HG03571 (cell line): ENCODE results near the gene CNOT6L.

Experiments
- ATAC-seq: cut with Tn5 transposase; IDR thresholded peaks from one replicate; pipeline ENCODE4 v1.9.1; 2021; ENCODE audit not compliant: unreplicated experiment

CNOT6L gene

DNA sequence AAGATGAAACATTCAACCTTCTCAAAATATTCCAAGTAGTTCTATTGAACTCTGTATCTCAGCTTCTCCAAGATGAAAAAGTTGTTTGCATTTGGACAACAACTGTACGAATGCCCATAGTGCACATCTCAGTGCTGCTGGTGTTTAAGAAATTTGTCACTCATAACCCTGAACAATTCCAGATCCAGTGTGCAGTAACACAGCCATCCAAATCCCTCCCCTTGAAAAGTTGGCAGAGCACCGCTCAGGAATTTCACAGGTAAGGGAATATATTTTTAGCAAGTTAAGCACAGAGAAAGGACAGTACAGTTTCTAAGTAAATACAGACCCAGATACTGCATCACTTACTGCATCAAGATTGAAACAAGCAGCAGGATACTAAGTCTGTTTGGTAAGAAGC lies 104.7 kb downstream of the CNOT6L start:
- ATAC-seq = no peak

DNA sequence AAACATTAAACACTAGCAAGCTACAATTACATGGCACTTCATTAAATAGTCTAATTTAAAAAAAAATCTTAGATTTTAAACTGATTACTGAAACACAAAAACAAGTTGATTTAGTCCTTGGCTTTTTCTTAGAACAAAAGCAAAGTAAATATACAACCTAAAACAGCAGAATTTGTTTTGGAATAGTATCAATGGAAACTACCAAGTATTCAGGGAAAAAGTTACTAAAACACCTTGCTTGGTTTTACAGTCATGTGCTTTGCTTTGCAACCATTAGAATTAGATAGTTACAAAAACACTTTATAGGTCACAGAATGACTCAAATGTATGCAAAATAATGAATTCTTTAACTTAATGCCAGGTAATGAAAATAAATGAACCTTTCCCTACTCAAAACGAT lies 105.3 kb downstream of the CNOT6L start:
- ATAC-seq = no peak

DNA sequence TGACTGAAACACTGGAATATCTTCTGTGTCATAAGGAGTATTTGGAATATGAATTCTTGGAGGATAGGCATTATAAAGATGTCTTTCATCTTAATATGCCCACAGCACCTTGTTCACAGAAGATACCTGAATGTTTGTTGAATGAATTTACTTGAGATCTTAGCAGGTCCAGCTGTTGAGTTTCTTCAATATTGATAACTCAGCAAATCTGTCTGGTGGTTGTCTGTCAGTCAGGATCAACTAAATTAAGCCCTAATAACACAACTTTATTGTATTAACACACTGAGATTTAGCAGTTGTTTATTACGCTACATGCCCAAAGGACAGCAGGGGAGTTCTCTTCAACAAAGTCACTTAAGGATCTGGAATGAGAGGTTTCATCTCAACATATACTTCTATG lies 106.5 kb downstream of the CNOT6L start:
- ATAC-seq = no peak

DNA sequence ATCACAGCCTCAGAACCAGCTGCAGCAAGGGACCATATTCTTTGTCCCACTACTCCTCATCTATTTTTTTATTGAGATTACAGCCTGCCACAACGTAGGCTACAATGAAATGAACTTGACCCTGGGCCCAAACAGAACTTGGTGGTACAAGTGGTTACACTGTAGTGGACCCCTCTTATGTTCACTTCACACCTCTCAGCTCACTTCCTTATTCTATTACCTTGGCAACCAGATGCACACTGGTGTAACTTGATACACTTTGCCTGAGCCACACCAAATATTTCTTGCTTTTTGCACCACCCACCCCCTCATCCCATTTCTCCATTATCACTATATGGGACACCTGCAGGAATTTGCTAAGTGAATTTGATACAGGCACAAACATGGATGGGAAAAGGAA lies 107.7 kb downstream of the CNOT6L start:
- ATAC-seq = no peak

DNA sequence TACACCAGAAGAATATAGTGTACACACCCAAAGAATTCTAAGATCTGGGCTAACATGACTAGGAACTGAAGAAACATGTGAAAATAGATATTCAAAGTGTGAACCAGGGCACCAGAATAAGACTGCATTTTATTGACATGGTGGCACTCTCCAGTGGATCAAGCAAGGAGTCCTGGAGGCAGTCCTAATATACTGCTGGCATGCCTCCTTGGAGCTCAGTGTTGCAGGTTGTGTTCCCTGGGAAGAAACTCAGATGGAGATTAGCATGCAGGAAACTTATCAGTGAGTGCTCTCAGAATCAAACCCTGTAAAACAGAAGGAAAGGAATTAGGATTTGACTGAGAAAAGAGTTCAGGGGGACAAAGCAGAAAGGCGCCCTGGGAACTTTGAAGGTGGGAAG lies 108.5 kb downstream of the CNOT6L start:
- no peak for ATAC-seq

DNA sequence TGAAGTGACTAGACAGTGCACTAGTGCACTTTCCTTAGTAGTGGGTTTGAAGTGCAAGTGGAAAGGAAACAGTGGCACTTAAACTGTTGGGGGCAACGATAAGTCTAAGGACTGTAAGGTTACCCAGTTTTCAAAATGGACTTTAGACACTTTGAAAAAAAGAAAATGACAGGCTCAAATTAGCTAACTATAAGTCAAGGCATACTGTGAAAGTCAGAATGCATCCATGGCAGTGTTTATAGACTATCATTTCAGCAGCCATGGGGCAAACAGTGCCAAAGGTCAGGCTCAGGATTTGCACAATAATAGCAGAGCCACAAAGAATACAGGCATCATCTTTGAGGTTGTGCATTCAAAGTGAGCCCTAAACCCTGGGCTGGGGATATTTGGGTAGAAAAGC lies 109.1 kb downstream of the CNOT6L start:
- ATAC-seq = no peak

DNA sequence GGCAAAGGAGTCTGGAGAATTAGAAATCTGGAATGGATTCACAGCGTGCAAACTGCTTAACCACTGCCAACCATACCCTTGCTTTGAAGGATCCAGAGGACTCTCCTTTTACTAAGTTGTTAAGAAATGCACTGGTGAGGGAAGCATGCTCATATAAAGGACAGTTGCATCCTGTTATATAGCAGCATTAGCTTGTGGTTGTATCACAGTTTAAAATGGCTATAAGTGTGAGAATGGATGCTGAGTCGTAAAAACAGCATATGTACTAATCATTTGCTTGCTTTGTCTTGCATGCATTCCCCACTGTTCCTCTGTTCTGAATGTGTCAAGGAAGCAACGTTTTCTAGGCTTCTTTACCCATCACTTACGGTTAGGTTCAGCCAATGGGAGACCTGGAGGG lies 112.5 kb downstream of the CNOT6L start:
- no peak for ATAC-seq

DNA sequence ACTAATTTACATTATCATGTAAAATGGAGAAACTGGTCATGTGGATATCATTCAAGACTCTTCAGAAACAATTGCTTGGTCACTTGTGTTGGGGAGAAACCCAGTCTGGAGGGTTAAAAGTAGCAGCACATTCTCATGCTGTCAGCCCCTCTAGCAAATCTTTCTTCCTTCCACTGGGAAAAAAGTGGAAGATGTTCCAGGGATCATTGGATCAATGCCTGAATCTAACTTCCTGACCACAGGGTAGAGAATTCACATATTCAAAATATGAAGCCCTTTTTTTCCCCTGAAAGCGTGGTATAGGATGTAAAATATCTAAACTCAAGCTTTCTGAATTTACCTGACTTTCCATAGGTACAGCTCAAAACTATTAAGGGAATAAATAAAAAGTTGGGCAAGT lies 115.5 kb downstream of the CNOT6L start:
- ATAC-seq = no peak

DNA sequence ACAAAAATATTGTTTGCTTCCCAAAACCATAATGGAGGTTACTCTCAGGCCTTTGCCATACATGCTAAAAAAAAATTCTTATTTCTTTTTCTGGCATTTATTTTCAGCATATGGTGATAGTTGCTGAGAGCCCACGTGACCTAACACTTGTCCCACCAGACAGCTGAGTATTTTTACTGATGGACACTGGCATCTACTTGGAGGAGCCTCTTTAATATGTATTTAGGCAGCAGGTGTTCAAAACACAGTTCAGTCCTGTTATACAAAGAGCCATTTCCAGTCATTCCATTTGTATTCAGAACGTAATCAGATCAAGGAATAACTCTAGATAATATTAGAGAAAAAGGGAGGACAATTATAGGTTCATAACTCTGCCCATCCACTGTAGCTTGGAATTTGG lies 118.0 kb downstream of the CNOT6L start:
- ATAC-seq = no peak

DNA sequence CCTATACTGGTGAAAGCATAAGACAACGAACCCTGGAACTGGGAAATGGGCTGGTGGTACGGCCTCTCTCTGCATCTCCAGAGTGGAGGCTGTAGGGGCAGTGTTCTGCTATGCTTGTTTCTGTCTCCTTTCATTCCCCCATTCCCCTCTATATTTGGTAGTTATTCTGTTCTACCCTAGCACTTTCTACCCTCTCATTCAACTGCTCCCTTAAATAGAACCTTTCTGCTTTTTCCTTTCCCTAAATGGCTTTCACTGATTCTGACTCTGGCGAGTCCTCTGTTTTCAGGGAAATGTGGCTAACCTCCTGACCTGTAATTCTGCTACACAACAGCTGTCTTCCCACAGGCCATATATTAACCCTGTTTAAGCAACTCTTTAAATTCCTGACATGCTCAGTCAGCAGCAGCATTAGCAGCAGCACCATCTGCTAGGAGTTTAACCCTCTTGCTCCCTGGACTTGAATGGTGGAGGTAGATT lies 119.4 kb downstream of the CNOT6L start:
- no peak for ATAC-seq

DNA sequence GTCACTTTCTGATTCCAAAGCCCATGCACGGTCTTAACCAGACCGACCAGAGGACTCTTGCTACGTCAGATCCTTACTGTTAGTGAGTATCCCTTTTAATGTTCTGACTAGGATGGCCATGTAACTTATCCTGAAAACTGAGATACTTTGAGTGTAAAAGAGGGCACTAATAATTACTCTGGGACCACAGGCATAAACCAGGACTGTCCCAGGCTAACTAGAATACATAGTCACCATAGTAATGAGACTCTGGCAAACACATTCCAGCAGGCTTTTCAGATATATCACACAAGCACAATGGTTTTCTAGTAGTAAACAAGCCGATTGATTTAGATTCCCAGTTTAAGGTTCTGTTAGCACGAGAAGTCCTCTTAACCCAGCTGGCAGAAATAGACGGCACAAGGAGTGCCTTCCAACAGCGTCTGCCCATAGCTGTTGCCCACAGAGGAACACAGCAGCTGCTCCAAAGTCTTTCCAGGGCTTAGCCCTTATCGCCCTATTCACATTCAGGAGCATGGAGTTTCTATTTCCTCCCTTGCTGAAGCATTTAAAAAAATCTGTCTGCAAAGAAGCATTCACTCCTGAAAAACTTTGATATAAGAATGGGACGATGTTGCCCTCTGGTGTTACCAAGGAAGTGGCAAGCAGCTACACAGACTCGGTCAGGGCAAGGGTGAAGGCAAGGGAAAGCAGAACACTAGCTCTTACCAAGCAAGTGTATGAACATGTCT lies 121.1 kb downstream of the CNOT6L start:
- no peak for ATAC-seq

DNA sequence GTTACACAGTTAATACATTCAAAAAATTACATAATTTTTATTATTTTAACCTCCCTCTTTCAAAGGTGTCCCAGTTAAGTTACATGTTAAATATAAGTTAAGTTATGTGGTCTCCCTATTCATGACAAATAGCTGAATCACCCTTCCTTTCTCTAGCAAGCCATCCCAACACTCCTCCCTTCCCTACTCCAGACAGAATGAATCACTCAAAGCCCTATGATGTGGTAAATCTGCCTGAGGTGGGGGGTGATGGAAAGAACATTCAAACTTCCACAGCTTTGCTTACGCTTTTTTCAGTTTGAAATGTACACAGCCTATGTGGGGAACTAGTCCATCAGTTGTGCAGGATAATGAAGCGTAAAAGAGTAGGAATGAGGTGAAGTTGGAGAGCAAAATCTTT lies 123.4 kb downstream of the CNOT6L start:
- no peak for ATAC-seq

DNA sequence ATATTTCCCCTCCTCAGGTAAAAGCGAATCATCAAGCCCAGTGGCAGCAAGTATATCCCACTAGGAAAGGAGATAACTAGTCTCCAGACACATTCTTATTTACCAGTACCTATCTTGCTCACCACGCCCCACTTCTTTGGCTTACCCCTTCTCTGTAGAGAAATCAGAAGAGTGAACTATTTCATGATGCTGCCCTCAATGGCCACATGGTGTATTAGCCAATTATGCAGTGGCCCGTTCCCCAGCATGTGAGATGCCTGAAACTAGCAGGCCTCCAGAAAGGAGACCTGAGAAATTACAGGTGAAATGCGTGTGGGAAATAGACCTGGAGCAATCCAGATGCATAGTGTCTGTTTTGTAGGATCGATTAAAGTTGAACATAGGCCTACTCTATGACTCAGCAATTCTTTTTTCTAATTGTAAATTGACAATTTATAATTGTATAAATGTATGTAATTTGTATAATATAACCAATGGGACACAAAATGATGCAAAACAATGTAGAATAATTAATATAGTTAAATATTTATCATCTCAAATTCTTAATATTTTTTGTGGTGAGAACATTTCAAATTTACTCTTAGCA lies 126.2 kb downstream of the CNOT6L start:
- no peak for ATAC-seq

DNA sequence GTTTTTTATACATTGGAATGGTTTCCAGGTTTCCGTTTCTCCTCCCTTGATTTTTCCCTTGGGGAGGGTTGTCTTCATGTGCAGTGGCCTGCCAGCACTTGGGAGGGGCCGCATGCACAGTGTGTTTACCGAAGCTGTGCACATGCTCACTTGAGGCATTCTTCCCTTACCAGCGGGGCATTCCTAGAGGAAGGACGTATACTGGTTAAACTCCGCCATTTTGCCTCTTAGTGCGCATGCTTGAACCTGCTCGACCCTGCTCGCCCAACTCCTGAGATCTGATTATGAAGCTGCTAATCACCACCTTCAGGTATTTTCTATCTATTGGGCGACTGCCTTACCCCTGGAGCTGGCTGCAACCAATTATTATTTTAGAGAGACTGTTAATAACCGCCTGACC lies 137.4 kb downstream of the CNOT6L start:
- ATAC-seq = no peak

DNA sequence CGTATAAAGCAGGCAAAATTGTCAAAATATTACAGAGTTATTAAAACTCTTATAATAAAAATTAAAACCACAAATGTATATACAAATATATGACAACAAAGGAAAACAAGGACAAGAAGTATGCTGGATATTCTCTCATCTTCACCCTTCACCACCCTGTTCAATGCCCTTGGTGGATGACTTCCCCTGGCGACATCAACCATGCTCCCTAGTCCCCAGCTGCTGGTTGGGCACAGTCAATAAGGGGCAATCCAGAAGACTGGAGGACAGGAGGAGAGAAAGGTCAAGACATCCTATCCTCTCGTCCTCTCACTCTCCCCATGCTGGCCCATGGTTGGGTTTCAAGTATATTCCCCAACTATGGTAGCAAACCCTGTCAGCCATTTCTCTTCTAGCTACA lies 142.3 kb downstream of the CNOT6L start:
- no peak for ATAC-seq

DNA sequence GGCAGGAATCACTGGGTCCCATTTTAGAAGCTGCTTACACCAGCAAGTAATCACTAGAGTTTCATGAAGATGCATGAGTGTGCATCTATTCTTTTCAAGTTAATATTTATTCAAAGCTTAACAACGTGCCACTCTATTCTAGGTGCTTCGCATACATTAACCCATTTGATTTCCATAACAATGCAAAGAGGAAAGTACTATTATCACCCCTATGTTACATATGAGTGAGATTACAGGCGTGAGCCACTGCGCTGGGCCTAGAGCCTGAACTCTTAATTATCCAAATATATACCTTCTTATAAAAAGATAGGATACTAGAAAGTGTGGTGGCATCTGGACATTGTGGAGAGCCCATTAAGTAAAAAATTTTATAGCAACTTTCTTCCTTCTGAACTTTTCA lies 148.1 kb downstream of the CNOT6L start:
- no peak for ATAC-seq

DNA sequence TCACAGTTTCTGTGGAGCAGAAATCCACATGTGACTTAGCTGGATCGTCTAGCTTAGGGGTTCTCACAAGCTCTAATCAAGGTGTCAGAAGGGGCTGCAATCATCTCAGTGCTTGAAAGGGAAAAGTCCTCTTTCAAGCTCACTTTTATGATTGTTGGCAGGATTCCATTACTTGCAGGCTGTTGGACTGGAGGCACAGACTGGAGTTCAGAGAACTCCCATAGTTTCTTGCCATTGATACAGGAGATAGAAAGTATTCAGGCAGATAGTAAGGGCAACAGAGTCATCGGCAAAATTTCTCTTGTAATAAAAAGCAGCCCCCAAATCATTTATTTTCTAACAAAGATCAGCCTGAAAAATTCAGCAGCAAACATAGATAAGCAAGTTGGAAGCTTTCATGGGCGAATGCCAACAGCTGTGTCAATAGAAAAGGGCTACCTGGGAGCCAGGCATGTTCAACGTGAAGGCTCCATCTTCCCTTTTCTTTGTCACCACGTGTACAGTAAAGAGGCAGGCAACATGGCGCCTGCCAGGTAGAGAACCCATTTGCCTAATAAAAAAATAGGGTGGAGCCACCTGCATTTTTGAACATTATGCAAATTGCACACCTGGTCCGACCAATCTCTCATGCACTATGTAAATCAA lies 149.1 kb downstream of the CNOT6L start:
- no peak for ATAC-seq

DNA sequence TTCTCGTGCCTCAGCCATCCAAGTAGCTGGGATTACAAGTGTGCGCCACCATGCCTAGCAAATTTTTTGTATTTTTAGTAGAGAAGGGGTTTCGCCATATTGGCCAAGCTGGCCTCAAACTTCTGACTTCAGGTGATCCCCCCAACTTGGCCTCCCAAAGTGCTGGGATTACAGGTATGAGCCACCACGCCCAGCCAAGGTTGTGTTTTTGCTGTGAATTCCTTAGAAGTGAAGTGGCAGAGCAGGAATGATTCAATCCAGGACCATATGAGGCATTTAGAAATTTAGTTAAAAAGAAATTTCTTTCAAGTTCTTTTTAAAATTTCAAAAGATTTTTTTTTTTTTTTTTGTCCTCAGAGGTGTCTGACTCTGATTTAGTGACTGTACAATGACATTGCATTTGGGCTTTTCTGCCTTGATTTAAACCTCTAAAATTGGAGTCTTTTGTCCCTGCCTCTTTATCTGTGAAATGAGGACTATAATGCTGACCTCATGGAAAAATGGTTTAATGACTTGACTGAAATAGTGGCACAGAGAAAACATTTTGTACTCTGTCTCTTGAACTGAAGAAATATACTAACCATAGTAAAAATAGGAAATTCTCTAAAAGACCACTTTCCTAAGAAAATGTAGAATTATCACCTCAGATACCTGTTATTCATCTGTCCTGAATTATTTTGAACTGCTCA lies 153.6 kb downstream of the CNOT6L start:
- ATAC-seq = no peak
